H1 (cell line): ENCODE measurements around the gene AIF1. TPM values are rescaled to one million over a fixed set of nuclear protein-coding genes. Genes with fewer than 3 reads are reported as not detected.
A peak's percentile ranks its signal among the peaks of the same experiment; 100 is the strongest.

Experiments used
- CTCF ChIA-PET: fragments of 300-600 bp; sonication (Branson Sonifier 250); formaldehyde crosslinking; loops from one replicate; lab custom pipeline; 2021; ENCODE audit not compliant: partially characterized antibody; lab: Charles Lee
- POLR2A ChIA-PET: fragments of 300-600 bp; sonication (Branson Sonifier 250); formaldehyde crosslinking; loops from one replicate; lab custom pipeline; 2021; ENCODE audit warnings: inconsistent platforms; ENCODE audit not compliant: partially characterized antibody; lab: Charles Lee
- DNase-seq, 2 experiments: peaks; one replicate each; pipeline versions ENCODE4 v3.0.0 to v3.0.0-alpha.2; 2010 to 2022; ENCODE audit warnings: low spot score in 2 of 2, low read depth in 1 of 2, mixed read lengths in 1 of 2
- FAIRE-seq: peaks from 2 replicates; lab custom pipeline; 2011; peaks lifted over from hg19 to GRCh38; lab: Jason Lieb, UNC
- H2AFZ ChIP-seq: 2 replicates; pipeline ENCODE4 v1.8.1; 2012; ENCODE audit warnings: low read length, inconsistent platforms
- H2AK5ac ChIP-seq: 2 replicates; pipeline ENCODE4 v1.6.1; 2013; ENCODE audit warnings: low read depth, low read length
- H2BK120ac ChIP-seq: replicated peaks from 2 replicates; pipeline ENCODE3; 2013; ENCODE audit warnings: low read depth, low read length, inconsistent platforms
- H2BK12ac ChIP-seq: 2 replicates; pipeline ENCODE4 v1.6.1; 2013; ENCODE audit warnings: low read depth, low read length
- H2BK15ac ChIP-seq: 2 replicates; pipeline ENCODE4 v1.6.1; 2013; ENCODE audit warnings: low read length
- H2BK20ac ChIP-seq: 2 replicates; pipeline ENCODE4 v1.6.1; 2013; ENCODE audit warnings: low read length
- H2BK5ac ChIP-seq: 2 replicates; pipeline ENCODE4 v1.6.1; 2013; ENCODE audit warnings: low read depth, low read length
- H3K14ac ChIP-seq: 2 replicates; pipeline ENCODE4 v1.6.1; 2013; ENCODE audit warnings: inconsistent platforms; ENCODE audit not compliant: insufficient read length
- H3K18ac ChIP-seq: 2 replicates; pipeline ENCODE4 v1.6.1; 2013; ENCODE audit warnings: low read length; ENCODE audit errors: extremely low read depth
- H3K23ac ChIP-seq: 2 replicates; pipeline ENCODE4 v1.6.1; 2013; ENCODE audit warnings: inconsistent platforms; ENCODE audit not compliant: insufficient read length
- H3K23me2 ChIP-seq: 2 replicates; pipeline ENCODE4 v1.6.1; 2013; ENCODE audit warnings: low read depth, low read length
- H3K27ac ChIP-seq: 2 replicates; pipeline ENCODE4 v1.6.1; 2011; ENCODE audit warnings: low read depth, low read length, inconsistent platforms
- H3K27me3 ChIP-seq, 4 experiments: replicated peaks in 1 of 4; 1 replicate in 1 of 4; 2 replicates in 3 of 4; pipeline versions ENCODE4 v1.6.1 to v1.8.1; 2011 to 2013; ENCODE audit warnings: low read length in 3 of 4, mild to moderate bottlenecking in 3 of 4, inconsistent platforms in 2 of 4, mixed read lengths in 2 of 4, moderate library complexity in 1 of 4; ENCODE audit not compliant: control insufficient read depth in 3 of 4, insufficient read depth in 3 of 4; ENCODE audit errors: extremely low read depth in 1 of 4
- H3K36me3 ChIP-seq, 4 experiments: 2 replicates each; pipeline versions ENCODE4 v1.6.1 to v1.8.1; 2011 to 2013; ENCODE audit warnings: mild to moderate bottlenecking in 4 of 4, low read length in 3 of 4, moderate library complexity in 2 of 4, control low read depth in 1 of 4, inconsistent platforms in 1 of 4; ENCODE audit not compliant: insufficient read depth in 4 of 4, control insufficient read depth in 2 of 4
- H3K4ac ChIP-seq: replicated peaks from 2 replicates; pipeline ENCODE3; 2013; ENCODE audit warnings: low read length, low read depth, mixed read lengths, inconsistent platforms; ENCODE audit not compliant: insufficient read length
- H3K4me1 ChIP-seq, 4 experiments: replicated peaks in 1 of 4; 1 replicate in 1 of 4; 2 replicates in 3 of 4; pipeline versions ENCODE4 v1.6.1 to v1.8.1; 2011 to 2013; ENCODE audit warnings: low read length in 3 of 4, inconsistent platforms in 2 of 4, mixed read lengths in 1 of 4; ENCODE audit not compliant: insufficient read depth in 4 of 4, control insufficient read depth in 3 of 4
- H3K4me2 ChIP-seq, 2 experiments: 2 replicates each; pipeline versions ENCODE4 v1.6.1 to v1.8.1; 2011 to 2013; ENCODE audit warnings: low read depth in 2 of 2, low read length in 2 of 2, control low read depth in 1 of 2, inconsistent platforms in 1 of 2, mild to moderate bottlenecking in 1 of 2; ENCODE audit not compliant: insufficient read depth in 1 of 2
- H3K4me3 ChIP-seq, 4 experiments: fragments of 200-600, 300-600 bp in 1 of 4; sonication (generic), shearing (Covaris generic), sonication (Bioruptor Twin) in 1 of 4; 2 replicates each; pipeline versions ENCODE4 v1.5.1 to v1.8.1; 2011 to 2016; ENCODE audit warnings: low read length in 4 of 4, low read depth in 3 of 4, control low read depth in 2 of 4, inconsistent platforms in 2 of 4, mild to moderate bottlenecking in 2 of 4, mixed read lengths in 1 of 4, moderate library complexity in 1 of 4; ENCODE audit not compliant: insufficient read depth in 2 of 4; ENCODE audit errors: extremely low read depth in 1 of 4
- H3K56ac ChIP-seq: replicated peaks from 2 replicates; pipeline ENCODE3; 2013; ENCODE audit warnings: low read depth, mild to moderate bottlenecking, mixed read lengths, low read length, inconsistent platforms; ENCODE audit not compliant: insufficient read length
- H3K79me1 ChIP-seq: 2 replicates; pipeline ENCODE4 v1.6.1; 2013; ENCODE audit warnings: low read depth, low read length, control low read depth
- H3K79me2 ChIP-seq, 2 experiments: 2 replicates each; pipeline versions ENCODE4 v1.6.1 to v1.8.1; 2012 to 2013; ENCODE audit warnings: low read length in 2 of 2, mild to moderate bottlenecking in 2 of 2, inconsistent platforms in 1 of 2; ENCODE audit not compliant: insufficient read depth in 2 of 2, control insufficient read depth in 1 of 2
- H3K9ac ChIP-seq, 4 experiments: replicated peaks in 1 of 4; 1 replicate in 1 of 4; 2 replicates in 3 of 4; pipeline versions ENCODE4 v1.6.1 to v1.8.1; 2011 to 2013; ENCODE audit warnings: low read depth in 3 of 4, low read length in 3 of 4, control low read depth in 2 of 4, mild to moderate bottlenecking in 2 of 4, moderate library complexity in 2 of 4, inconsistent platforms in 1 of 4; ENCODE audit errors: extremely low read depth in 1 of 4
- H3K9me3 ChIP-seq, 2 experiments: 2 replicates each; pipeline versions ENCODE4 v1.6.1 to v1.8.1; 2012 to 2013; ENCODE audit warnings: mild to moderate bottlenecking in 2 of 2, moderate library complexity in 2 of 2, control low read depth in 1 of 2, inconsistent platforms in 1 of 2, low read depth in 1 of 2, low read length in 1 of 2, mixed read lengths in 1 of 2; ENCODE audit not compliant: insufficient read depth in 2 of 2
- H4K20me1 ChIP-seq, 2 experiments: replicated peaks in 1 of 2; 2 replicates each; pipeline versions ENCODE3 to v1.8.1; 2011 to 2013; ENCODE audit warnings: inconsistent platforms in 2 of 2, low read length in 2 of 2, mild to moderate bottlenecking in 1 of 2; ENCODE audit not compliant: insufficient read depth in 2 of 2, control insufficient read depth in 1 of 2
- H4K5ac ChIP-seq: 2 replicates; pipeline ENCODE4 v1.6.1; 2013; ENCODE audit warnings: low read length, low read depth, mixed read lengths, inconsistent platforms; ENCODE audit not compliant: insufficient read length
- H4K8ac ChIP-seq: 2 replicates; pipeline ENCODE4 v1.8.0; 2013; ENCODE audit warnings: mild to moderate bottlenecking, moderate library complexity, low read length, inconsistent platforms; ENCODE audit not compliant: insufficient read depth; ENCODE audit errors: extremely low read depth
- H4K91ac ChIP-seq: replicated peaks from 2 replicates; pipeline ENCODE3; 2013; ENCODE audit warnings: low read length, mixed read lengths, inconsistent platforms; ENCODE audit not compliant: insufficient read length
- JUN ChIP-seq: IDR thresholded peaks from 2 replicates; pipeline ENCODE4 v1.6.1; 2011; ENCODE audit warnings: low read depth, mild to moderate bottlenecking, improper control_type of control experiment, low read length
- POLR2A ChIP-seq, 2 experiments: IDR thresholded peaks; 1 replicate in 1 of 2; 2 replicates in 1 of 2; pipeline ENCODE4 v1.6.1; 2011; ENCODE audit warnings: low read depth in 2 of 2, low read length in 2 of 2, mild to moderate bottlenecking in 2 of 2; ENCODE audit errors: control extremely low read depth in 1 of 2
- POLR2AphosphoS5 ChIP-seq: IDR thresholded peaks from 2 replicates; pipeline ENCODE4 v1.6.1; 2011; ENCODE audit warnings: low read depth, low read length
- TAF7 ChIP-seq: optimal IDR thresholded peaks from 2 replicates; pipeline ENCODE3; 2011; ENCODE audit warnings: low read depth, mild to moderate bottlenecking, inconsistent platforms, low read length, moderate library complexity, borderline replicate concordance
- TCF12 ChIP-seq: IDR thresholded peaks from 2 replicates; pipeline ENCODE4 v1.6.1; 2011; ENCODE audit warnings: low read depth, mild to moderate bottlenecking, low read length
- WGBS, 2 experiments: shearing (Covaris generic) in 1 of 2; methylation state at CpG; one replicate each; pipeline versions ENCODE4 v1.1.6 to v1.1.7; 2013 to 2015; ENCODE audit warnings: low lambda C conversion rate in 2 of 2, mixed read lengths in 2 of 2, inconsistent platforms in 1 of 2, low coverage in 1 of 2, missing lambda C conversion rate in 1 of 2; ENCODE audit not compliant: insufficient replicate concordance in 2 of 2, insufficient coverage in 1 of 2, insufficient read length in 1 of 2; ENCODE audit errors: extremely low coverage in 1 of 2, missing lambda C conversion rate in 1 of 2; 5-methylcytosine and 5-hydroxymethylcytosine counted together
- polyA plus RNA-seq, 7 experiments: library from polyadenylated mRNA; depleted of rRNA in 3 of 7; stranded (reverse) in 5 of 7; unstranded in 2 of 7; fragments of >200 nt in 5 of 7; fragments of 200-250 nt in 2 of 7; gene quantifications; 1 replicate in 5 of 7; 2 replicates in 1 of 7; 4 replicates in 1 of 7; pipeline versions ENCODE4 v1.2.1 to v1.2.3, GENCODE V29; 2011 to 2013; ENCODE audit warnings: missing spikeins in 2 of 7, mixed read lengths in 2 of 7
- total RNA-seq: library from RNA; stranded (reverse); fragmentation: NEBNext Ultra II Directional; extraction: Animal tissue kit (Norgen Biotek cat#: 25700); gene quantifications from 2 replicates; pipeline ENCODE4 v1.2.1, GENCODE V29; 2021

The AIF1 gene
- total and polyA plus RNA-seq, 2 of the 8 experiments (the other 6 are each of a cell fraction or from before 2014, with no cell fraction given) = 6.3 to 9.8 TPM

DNA sequence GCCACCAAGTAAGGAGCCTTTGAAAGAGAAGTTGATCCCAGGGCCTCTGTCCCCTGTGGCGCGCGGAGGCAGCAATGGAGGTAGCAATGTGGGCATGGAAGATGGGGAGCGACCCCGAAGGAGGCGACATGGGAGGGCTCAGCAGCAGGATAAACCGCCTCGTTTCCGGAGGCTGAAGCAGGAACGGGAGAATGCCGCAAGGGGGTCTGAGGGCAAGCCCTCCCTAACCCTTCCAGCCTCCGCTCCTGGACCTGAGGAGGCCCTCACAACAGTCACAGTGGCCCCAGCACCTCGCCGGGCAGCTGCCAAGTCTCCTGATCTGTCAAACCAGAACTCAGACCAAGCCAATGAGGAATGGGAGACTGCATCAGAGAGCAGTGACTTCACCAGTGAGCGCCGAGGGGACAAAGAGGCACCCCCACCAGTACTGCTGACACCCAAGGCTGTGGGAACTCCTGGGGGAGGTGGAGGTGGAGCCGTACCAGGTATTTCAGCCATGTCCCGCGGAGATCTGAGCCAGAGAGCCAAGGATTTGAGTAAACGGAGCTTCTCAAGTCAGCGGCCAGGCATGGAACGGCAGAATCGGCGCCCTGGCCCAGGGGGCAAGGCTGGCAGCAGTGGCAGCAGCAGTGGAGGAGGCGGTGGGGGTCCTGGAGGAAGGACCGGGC is 17.4 kb downstream of the AIF1 start:
- Histone ChIP-seq H4K91ac (no peak overlapping the region), H2BK5ac (no peak overlapping the region), H3K4me1 (no peaks in the 10 kb centered on the region), H3K36me3 (peaks cover 80 to 100% (median 96%) of the 10 kb centered on the region in 4 experiments), H3K79me2 (no peaks in the 10 kb centered on the region; a peak in 1 of 4 replicates), H2BK20ac (no peak overlapping the region), H2AFZ (no peak overlapping the region), H2AK5ac (no peak overlapping the region), H3K14ac (no peak overlapping the region), H4K20me1 (peaks cover 16 to 22% of the 10 kb centered on the region in 2 experiments), H3K4ac (no peak overlapping the region), H3K23ac (no peak overlapping the region)
- ChIA-PET CTCF (no interaction called here), POLR2A (interaction anchor here (0.8 to 34.9 kb wide), 4 partner anchors 7 to 59 kb away, joined by 3 to 883 read pairs (median 376); partner anchors contain the start of genes APOM, BAG6, C6orf47 and CSNK2B)
- no peak for TF ChIP-seq TCF12
- TF ChIP-seq POLR2A (IDR thresholded peaks at IDR 0.05; ENCODE audit: control extremely low read depth in 1 of 2, low read depth in 2 of 2, low read length in 2 of 2) = peak in 1 of 2 experiments; percentile 42; a peak in 1 of 3 replicates
- peak; percentile 69 for TF ChIP-seq POLR2AphosphoS5
- TF ChIP-seq JUN = no peak
- no peak for TF ChIP-seq TAF7
- TF ChIP-seq, all 59 proteins: peak for 2
- Histone ChIP-seq H3K18ac (no peak overlapping the region), H4K5ac (no peak overlapping the region), H3K79me1 (peaks cover 11% of the 10 kb centered on the region; the same call in 1 of the 2 replicates), H2BK120ac (no peak overlapping the region), H4K8ac (peak overlapping the region; percentile 51; the same call in 1 of the 2 replicates), H3K9ac (no peak overlapping the region), H3K4me3 (no peak overlapping the region), H3K23me2 (no peaks in the 10 kb centered on the region), H2BK15ac (no peak overlapping the region), H3K27ac (0 out of 2 replicates have a peak overlapping the region, but pooled peaks have one; percentile 23), H2BK12ac (no peak overlapping the region), H3K27me3 (no peaks in the 10 kb centered on the region), H3K9me3 (no peaks in the 10 kb centered on the region), H3K56ac (no peak overlapping the region), H3K4me2 (no peak overlapping the region)
- 94% methylated on average over 26 of the region's 26 CpGs; no CpG with 5 or more reads in 1 of the 2 experiments for WGBS, 2 experiments
- FAIRE-seq (no peak), DNase-seq (no peak)
